Measurements from ENCODE around the gene RAB11FIP4.

RAB11FIP4 gene

GRCh38 chr17:31550389-31551056, 159.0 kb downstream of the RAB11FIP4 start:
- H3K27ac ChIP-seq = peak overlapping the region; percentile 84
- TF ChIP-seq ZFX (IDR thresholded peaks at IDR 0.05; ENCODE audit: borderline replicate concordance) = no peak
- TF ChIP-seq, protein P1, sequence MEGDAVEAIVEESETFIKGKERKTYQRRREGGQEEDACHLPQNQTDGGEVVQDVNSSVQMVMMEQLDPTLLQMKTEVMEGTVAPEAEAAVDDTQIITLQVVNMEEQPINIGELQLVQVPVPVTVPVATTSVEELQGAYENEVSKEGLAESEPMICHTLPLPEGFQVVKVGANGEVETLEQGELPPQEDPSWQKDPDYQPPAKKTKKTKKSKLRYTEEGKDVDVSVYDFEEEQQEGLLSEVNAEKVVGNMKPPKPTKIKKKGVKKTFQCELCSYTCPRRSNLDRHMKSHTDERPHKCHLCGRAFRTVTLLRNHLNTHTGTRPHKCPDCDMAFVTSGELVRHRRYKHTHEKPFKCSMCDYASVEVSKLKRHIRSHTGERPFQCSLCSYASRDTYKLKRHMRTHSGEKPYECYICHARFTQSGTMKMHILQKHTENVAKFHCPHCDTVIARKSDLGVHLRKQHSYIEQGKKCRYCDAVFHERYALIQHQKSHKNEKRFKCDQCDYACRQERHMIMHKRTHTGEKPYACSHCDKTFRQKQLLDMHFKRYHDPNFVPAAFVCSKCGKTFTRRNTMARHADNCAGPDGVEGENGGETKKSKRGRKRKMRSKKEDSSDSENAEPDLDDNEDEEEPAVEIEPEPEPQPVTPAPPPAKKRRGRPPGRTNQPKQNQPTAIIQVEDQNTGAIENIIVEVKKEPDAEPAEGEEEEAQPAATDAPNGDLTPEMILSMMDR (IDR thresholded peaks at IDR 0.05) = no peak

DNA sequence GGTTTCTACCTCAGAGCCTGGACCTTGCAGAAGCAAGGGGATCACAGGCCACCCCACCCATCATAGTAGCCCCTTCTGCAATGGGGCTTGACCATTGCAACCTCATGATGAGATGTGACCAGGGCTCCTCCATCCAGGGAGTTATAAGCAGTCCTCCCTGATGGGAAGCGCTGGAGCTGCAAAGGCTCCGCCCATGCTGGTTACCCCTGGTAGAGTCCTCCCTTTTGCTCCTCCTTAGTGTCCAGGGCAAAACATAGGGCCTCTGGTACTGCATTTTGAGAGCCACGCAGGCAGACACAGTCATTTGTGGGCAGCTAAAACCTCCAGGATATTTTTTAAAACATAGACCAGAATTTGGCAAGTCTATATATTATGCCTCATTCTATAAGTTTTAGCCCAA, 161.1 kb downstream of the RAB11FIP4 start:
- no peak overlapping the region for H3K27ac ChIP-seq
- TF ChIP-seq ZFX (IDR thresholded peaks at IDR 0.05; ENCODE audit: borderline replicate concordance) = no peak
- TF ChIP-seq, protein P1 (IDR thresholded peaks at IDR 0.05) = no peak

GRCh38 chr17:31553506-31553905, 162.0 kb downstream of the RAB11FIP4 start:
- TF ChIP-seq, protein P1 (IDR thresholded peaks at IDR 0.05) = no peak
- TF ChIP-seq ZFX (IDR thresholded peaks at IDR 0.05; ENCODE audit: borderline replicate concordance) = no peak
- no peak overlapping the region for H3K27ac ChIP-seq

DNA sequence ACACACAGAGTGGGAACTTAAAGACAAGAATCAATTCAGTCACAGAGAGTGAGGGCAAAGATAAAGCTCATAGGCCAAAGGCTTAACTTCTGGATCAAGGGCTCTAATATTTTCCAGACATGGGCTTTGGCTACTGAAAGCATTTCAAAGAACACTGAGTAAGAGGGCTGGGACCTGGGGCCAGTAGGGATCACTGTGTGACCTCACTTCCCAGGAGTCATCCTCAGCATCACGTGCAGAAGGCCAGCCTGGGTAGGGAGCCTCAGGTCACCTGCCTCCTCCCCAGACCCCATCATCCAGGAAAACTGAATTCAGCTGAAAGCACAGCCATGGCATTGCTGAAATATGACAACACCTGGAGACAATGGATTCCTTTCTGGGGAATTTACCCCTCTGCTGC, 163.5 kb downstream of the RAB11FIP4 start:
- H3K27ac ChIP-seq = no peak overlapping the region
- TF ChIP-seq, protein P1 (IDR thresholded peaks at IDR 0.05) = no peak
- no peak for TF ChIP-seq ZFX (IDR thresholded peaks at IDR 0.05; ENCODE audit: borderline replicate concordance)

- no peak overlapping the region for H3K27ac ChIP-seq
- TF ChIP-seq, protein P1 (IDR thresholded peaks at IDR 0.05) = no peak
- no peak for TF ChIP-seq ZFX (IDR thresholded peaks at IDR 0.05; ENCODE audit: borderline replicate concordance)
Measured at GRCh38 chr17:31556969-31557645, 165.6 kb downstream of the RAB11FIP4 start.

DNA sequence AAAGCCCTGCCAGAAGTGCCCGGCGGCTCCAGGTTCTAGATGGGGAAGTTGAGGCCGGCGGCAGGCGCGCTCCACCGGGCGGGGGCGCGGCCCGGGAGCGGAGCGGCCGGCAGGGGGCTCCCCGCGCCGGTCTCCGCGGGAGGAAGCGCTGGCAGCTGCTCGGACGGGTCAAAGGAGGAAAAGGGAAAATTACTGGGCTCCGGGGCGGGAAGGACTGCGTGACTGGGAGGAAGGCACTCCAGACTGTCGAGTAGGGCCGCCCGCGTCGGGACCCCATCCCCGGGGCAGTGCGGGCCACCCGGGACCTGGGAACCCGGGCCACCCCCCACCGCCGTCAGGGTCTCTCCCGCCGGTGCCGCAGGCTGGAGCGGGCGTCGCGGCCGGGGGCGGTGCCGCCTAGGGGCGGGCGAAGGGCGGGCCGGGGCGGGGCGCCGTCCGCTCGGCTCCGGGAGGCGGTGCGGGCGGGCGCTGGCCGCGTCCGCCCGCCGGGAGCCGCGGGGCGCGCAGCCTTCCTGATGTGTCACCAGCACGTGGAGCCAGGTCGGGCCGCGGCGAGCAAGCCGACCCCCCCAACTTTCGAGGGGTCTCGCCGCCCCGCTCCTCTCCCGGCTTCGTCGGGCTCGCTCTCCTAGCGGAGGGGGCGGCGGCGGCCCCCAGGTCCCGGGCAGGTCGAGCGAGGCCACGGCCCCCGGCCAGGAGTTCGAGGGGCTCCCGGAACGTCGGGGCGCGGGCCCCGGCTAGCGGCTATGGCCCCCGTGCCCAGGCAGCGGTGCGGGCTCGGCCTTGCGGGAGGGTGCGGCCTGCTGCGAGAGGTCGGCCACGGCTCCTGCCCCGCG, 167.5 kb downstream of the RAB11FIP4 start:
- TF ChIP-seq ZFX (IDR thresholded peaks at IDR 0.05; ENCODE audit: borderline replicate concordance) = no peak
- TF ChIP-seq, protein P1 (IDR thresholded peaks at IDR 0.05) = peak; percentile 94
- peak overlapping the region; percentile 64 for H3K27ac ChIP-seq

All from 22Rv1 (cell line).